Epithelial cell of umbilical artery (primary cell): Measurements from ENCODE around the gene KLRC1. TPM values are rescaled to one million over a fixed set of nuclear protein-coding genes. Genes with fewer than 3 reads are reported as not detected.

Experiments
- total RNA-seq: library from RNA; depleted of rRNA; stranded (reverse); fragments of >200 nt; gene quantifications from 2 replicates; pipeline ENCODE4 v1.2.3, GENCODE V29; 2014

Gene KLRC1
- total RNA-seq = not detected in 2 replicates

DNA sequence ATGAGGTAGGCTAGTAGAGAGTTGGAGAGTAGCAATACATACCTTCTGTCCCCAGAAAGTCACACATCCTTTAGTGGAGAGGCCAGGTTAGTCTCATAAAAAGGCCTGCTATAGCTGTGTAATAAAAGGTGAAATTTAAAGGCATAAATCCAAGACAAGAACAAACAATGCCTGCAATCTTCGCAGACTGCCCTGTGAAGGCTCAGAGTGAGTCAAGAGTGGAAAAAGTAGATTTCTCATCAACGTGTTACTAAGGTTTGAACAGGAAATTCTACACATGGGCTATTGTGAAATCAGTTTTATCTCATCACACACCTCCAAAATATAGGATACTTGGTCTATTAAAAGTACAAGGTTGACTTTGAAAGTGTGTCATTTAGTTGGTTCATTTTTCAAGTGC is at the start of gene KLRC1:
Gene KLRC1, minus strand, starts transcription at position 222 of the 400 bp plus-strand sequence. CDS start 2,221 bp downstream, outside the sequence.

DNA sequence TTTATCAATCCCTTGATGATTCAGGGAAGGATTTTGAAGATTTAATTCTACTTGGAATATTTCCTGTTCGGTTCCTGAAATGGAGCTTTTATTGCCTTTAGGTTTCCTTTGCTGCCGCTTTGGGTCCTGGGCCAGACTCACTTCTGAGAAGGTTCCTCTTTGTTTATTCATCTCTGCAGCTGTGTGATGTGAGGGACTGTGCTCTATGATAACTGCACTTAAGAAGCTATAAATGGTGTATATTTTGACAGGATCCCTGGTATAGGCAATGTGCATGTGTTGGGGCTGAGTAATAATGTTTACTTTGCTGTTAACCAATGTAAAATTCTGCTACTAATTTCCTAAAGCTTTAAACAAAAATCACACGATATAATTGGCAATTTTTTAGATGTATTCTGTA is 17.4 kb downstream of the KLRC1 start, which contains the start of gene KLRC2:
Gene KLRC2, minus strand, starts transcription at position 195 of the 400 bp plus-strand sequence. Its CDS starts 24 bp downstream, at position 171.

GRCh38 chr12:10420334-10420733 is 32.8 kb downstream of the KLRC1 start, which contains the start of gene KLRC3:
KLRC3 (minus strand) TSS chr12:10420595; CDS start chr12:10420550, 45 bp downstream.

GRCh38 chr12:10409392-10409791 is 43.8 kb downstream of the KLRC1 start, which contains the start of gene KLRC4:
KLRC4 (minus strand) TSS chr12:10409757; CDS start chr12:10409575, 182 bp downstream.

Other genes starting within 250 kb of the KLRC1 start
- gene GABARAPL1, start 240.5 kb downstream of the KLRC1 start, total RNA-seq = 38.8 and 46.4 TPM in 2 replicates
- gene KLRD1, start 145.5 kb downstream of the KLRC1 start, total RNA-seq = under 0.01 and 0.30 TPM in 2 replicates
- gene KLRK1, start 63.3 kb downstream of the KLRC1 start, total RNA-seq = not detected in 2 replicates
- not detected in 2 replicates for gene KLRC4, start 43.6 kb downstream of the KLRC1 start, total RNA-seq
- not detected in 2 replicates for gene KLRC3, start 32.8 kb downstream of the KLRC1 start, total RNA-seq
- gene KLRC2, start 17.4 kb downstream of the KLRC1 start, total RNA-seq = not detected in 2 replicates
- 1.3 and 1.5 TPM in 2 replicates for gene EIF2S3B, start 52.5 kb upstream of the KLRC1 start, total RNA-seq
- gene MAGOHB, start 160.2 kb upstream of the KLRC1 start, total RNA-seq = 16.2 and 21.4 TPM in 2 replicates
- 5.0 and 14.3 TPM in 2 replicates for gene STYK1, start 220.7 kb upstream of the KLRC1 start, total RNA-seq